KMS-11 (cell line): Measurements from ENCODE around the gene ZNF185.

ENCODE experiments used
- H2AFZ ChIP-seq: fragments of 200-600 bp; sonication (generic); 2 replicates; pipeline ENCODE4 v1.6.1; 2016; ENCODE audit warnings: antibody characterized with exemption, mixed run types, low read depth
- H3K27ac ChIP-seq: fragments of 200-600 bp; sonication (generic); 2 replicates; pipeline ENCODE4 v1.6.1; 2016; ENCODE audit warnings: mild to moderate bottlenecking, mixed run types
- H3K27me3 ChIP-seq: fragments of 200-600 bp; sonication (generic); 2 replicates; pipeline ENCODE4 v1.6.1; 2017; ENCODE audit warnings: mild to moderate bottlenecking, low read depth, mixed run types, moderate library complexity; ENCODE audit not compliant: insufficient read depth
- H3K36me3 ChIP-seq: fragments of 200-600 bp; sonication (generic); 2 replicates; pipeline ENCODE4 v1.6.1; 2017; ENCODE audit warnings: mild to moderate bottlenecking, mixed run types; ENCODE audit not compliant: insufficient read depth
- H3K4me1 ChIP-seq: fragments of 200-600 bp; sonication (generic); 2 replicates; pipeline ENCODE4 v1.6.1; 2016; ENCODE audit warnings: mild to moderate bottlenecking, low read depth, mixed run types; ENCODE audit not compliant: poor library complexity, severe bottlenecking
- H3K4me2 ChIP-seq: fragments of 200-600 bp; sonication (generic); 2 replicates; pipeline ENCODE4 v1.7.0; 2016; ENCODE audit warnings: mild to moderate bottlenecking, mixed run types
- H3K4me3 ChIP-seq: fragments of 200-600 bp; sonication (generic); IDR thresholded peaks from 2 replicates; pipeline ENCODE4 v1.6.1; 2017; ENCODE audit warnings: low read depth, low read length, mixed read lengths; ENCODE audit not compliant: insufficient read depth
- H3K79me2 ChIP-seq: fragments of 200-600 bp; sonication (generic); 2 replicates; pipeline ENCODE4 v1.6.1; 2016; ENCODE audit warnings: low read depth, mixed run types; ENCODE audit not compliant: insufficient read depth
- H3K9ac ChIP-seq: fragments of 200-600 bp; sonication (generic); 2 replicates; pipeline ENCODE4 v1.6.1; 2016; ENCODE audit warnings: mild to moderate bottlenecking, mixed run types
- H4K20me1 ChIP-seq: fragments of 200-600 bp; sonication (generic); 2 replicates; pipeline ENCODE4 v1.6.1; 2016; ENCODE audit warnings: mild to moderate bottlenecking, mixed run types; ENCODE audit not compliant: insufficient read depth
- CTCF ChIP-seq: fragments of 200-600 bp; sonication (generic); conservative IDR thresholded peaks from 2 replicates; pipeline ENCODE4 v1.6.1; 2017; ENCODE audit warnings: low read depth, mild to moderate bottlenecking, antibody characterized with exemption, low read length, moderate library complexity, mixed read lengths

The ZNF185 gene

GRCh38 chrX:152923599-152923998 is 25.7 kb downstream of the ZNF185 start:
- no peaks in the 10 kb centered on the region for H3K36me3 ChIP-seq
- H3K27ac ChIP-seq, result no peak overlapping the region
- TF ChIP-seq CTCF, result no peak
- H2AFZ ChIP-seq, result no peak overlapping the region
- H4K20me1 ChIP-seq, result no peaks in the 10 kb centered on the region
- H3K4me1 ChIP-seq, result no peaks in the 10 kb centered on the region
- H3K79me2 ChIP-seq, result no peaks in the 10 kb centered on the region
- no peak overlapping the region for H3K4me3 ChIP-seq
- H3K27me3 ChIP-seq, result no peaks in the 10 kb centered on the region
- no peak overlapping the region for H3K4me2 ChIP-seq
- H3K9ac ChIP-seq, result no peak overlapping the region

GRCh38 chrX:152925835-152926234 is 28.0 kb downstream of the ZNF185 start:
- no peak overlapping the region for H3K9ac ChIP-seq
- no peaks in the 10 kb centered on the region for H3K79me2 ChIP-seq
- no peaks in the 10 kb centered on the region for H3K27me3 ChIP-seq
- H3K4me1 ChIP-seq, result no peaks in the 10 kb centered on the region
- H2AFZ ChIP-seq, result no peak overlapping the region
- no peak overlapping the region for H3K27ac ChIP-seq
- no peak for TF ChIP-seq CTCF
- no peak overlapping the region for H3K4me3 ChIP-seq
- H3K36me3 ChIP-seq, result no peaks in the 10 kb centered on the region
- no peaks in the 10 kb centered on the region for H4K20me1 ChIP-seq
- H3K4me2 ChIP-seq, result no peak overlapping the region

GRCh38 chrX:152926279-152926678 is 28.4 kb downstream of the ZNF185 start:
- no peaks in the 10 kb centered on the region for H3K79me2 ChIP-seq
- no peaks in the 10 kb centered on the region for H3K36me3 ChIP-seq
- H3K27ac ChIP-seq, result no peak overlapping the region
- no peaks in the 10 kb centered on the region for H3K4me1 ChIP-seq
- H3K9ac ChIP-seq, result no peak overlapping the region
- no peak overlapping the region for H3K4me3 ChIP-seq
- H3K4me2 ChIP-seq, result no peak overlapping the region
- H2AFZ ChIP-seq, result no peak overlapping the region
- no peaks in the 10 kb centered on the region for H3K27me3 ChIP-seq
- no peaks in the 10 kb centered on the region for H4K20me1 ChIP-seq
- TF ChIP-seq CTCF, result 0 out of 2 replicates have a peak, but pooled peaks have one; percentile 41

GRCh38 chrX:152926923-152927322 is 29.1 kb downstream of the ZNF185 start:
- Histone ChIP-seq H3K4me2 (no peak overlapping the region), H3K36me3 (no peaks in the 10 kb centered on the region), H4K20me1 (no peaks in the 10 kb centered on the region), H3K4me1 (no peaks in the 10 kb centered on the region), H3K27ac (no peak overlapping the region), H2AFZ (no peak overlapping the region), H3K4me3 (no peak overlapping the region), H3K9ac (no peak overlapping the region), H3K79me2 (no peaks in the 10 kb centered on the region), H3K27me3 (no peaks in the 10 kb centered on the region)
- TF ChIP-seq CTCF, result no peak
